Stimulated activated CD4-positive, alpha-beta T cell treated with anti-CD3 and anti-CD28 coated beads, Interleukin-12 subunit alpha, Interleukin-12 subunit beta, amount 100 ng/mL, for 4 hours (primary cell): ENCODE results near the gene HYDIN.

Experiments
- DNase-seq: peaks from one replicate; pipeline ENCODE4 v3.0.0-alpha.2; 2020

HYDIN gene

DNA sequence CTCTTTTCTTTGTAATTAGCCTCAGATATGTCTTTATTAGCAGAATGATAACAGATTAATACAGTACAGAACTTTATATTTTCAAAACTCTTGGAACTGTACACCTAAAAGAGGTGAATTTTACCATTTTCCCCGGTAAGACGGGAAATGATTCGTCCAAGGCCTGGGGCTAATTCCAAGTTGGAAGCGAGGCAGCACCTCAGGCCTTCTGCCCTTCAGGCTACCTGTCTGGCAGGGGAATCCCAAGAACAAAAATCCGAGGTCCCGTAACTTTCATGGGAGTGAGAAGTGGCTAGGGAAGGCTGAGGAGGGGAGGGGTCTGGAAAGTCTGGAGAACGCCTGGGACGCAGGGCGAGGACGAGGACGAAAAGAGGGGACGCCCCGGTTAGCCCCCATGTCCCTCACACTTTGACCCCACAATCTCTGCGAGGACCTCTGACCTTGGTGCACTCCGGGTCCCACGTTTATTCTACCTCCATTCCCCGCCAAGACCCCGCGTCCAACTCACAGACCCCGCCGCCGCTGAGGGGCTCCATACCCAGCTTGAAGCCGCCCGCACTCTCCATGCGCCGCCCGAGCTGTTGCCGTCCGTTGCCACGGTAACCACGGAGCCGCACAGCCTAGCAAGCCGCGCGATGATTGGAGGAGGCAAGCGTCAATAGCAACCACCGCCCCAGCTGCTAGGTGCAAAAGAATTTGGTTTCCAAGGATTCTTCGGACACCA is at the start of gene HYDIN:
HYDIN (minus strand) TSS at position 601 of the 724 bp plus-strand sequence. CDS start 43,827 bp downstream, outside the sequence.
- DNase-seq: no peak

DNA sequence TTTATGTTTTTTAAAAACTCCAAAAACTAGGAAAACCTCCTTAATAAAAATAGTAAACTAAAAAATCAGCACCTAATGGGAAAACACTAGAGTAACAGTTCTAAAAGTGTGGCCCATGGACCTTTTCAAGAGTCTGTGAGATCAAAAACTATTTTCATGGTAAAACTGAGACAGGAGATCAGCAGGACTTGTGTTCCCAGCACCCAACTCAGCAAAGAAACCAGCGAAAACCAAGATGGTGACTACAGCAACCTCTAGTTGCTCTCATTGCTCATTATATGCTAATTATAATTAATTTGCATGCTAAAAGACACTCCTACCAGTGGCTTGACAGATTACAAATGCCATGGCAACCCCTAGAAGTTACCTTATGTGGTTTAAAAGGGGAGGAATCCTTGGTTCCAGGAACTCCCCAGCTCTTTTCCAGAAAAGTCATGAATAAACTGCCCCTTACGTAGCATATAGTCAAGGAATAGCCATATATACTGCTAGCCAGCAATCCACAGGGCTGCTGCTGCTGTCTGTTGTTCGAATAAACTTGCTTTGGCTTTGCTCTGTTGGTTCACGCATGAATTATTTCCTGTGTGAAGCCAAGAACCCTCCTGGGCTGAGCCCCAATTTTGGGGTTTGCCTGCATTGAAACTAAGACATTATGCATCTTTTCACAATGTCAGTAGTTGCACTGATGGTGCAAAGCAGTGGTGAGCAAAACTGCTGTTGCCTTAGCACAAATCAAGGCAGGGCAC is 46.2 kb upstream of the HYDIN start:
- no peak for DNase-seq

DNA sequence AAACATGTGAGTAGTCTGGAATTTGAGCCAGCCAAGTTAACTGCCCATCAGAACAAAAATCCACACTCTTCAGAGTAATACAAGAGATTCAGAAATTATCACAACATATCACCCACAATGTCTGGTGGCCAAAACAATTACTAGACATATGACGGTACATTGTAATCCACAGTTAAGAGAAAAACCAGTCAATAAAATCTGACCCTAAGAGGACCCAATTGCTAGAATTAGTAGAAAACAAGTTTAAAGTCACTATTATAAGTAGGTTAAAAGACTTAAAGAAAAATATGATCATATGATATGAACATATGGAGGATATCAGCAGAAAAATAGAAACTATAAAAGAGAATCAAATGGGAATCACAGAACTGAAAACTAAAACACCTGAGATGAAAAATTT is 42.9 kb upstream of the HYDIN start:
- no peak for DNase-seq

DNA sequence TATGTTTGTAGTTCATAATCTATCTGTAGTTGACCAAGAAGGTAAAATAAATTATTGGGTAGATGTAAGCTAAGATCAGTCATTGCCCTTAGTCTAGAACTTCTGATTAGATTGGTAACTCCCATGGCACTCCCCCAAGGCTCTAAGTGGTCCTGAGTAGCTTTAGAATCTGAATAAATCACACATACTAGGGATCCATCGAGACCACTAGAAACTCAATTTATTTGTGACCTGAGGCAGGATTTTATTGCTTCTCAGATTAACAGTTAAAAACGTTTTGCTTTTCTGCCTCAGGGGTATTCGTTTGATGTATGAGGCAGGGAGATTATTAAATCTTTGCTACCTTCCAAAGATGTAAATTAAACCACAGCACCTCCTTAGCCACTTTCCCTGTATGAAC is 33.8 kb upstream of the HYDIN start:
- no peak for DNase-seq

DNA sequence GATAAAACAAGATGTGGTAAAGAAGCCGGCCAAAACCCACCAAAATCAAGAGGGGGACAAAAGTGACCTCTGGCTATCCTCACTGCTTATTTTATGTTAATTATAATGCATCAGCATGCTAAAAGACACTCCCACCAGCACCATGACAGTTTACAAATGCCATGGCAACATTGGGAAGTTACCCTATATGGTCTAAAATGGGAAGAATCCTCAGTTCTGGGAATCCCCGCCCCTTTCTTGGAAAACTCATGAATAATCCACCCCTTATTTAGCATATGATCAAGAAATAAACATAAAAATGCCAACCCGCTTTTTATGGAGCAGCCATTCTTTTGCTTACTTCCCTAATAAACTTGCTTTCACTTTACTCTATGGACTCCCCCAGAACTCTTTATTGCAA is 33.1 kb upstream of the HYDIN start:
- no peak for DNase-seq

DNA sequence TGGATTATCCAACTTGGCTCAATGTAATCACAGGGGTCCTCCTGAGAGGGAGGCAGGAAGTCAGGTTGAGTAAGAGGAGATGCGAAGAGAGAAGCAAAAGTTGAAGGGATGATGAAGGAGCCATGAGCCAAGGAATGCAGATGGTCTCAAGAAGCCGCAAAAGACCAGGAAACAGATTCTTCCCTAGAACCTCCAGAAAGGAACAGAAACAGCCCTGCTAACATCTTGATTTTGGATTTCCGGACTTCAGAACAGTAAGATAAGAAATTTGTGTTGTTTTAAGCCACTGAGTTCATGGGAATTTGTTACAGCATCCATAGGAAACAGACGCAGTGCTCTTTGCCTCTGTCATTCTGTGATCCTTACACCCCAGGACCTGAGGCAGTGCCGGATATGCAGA is 31.9 kb upstream of the HYDIN start:
- DNase-seq: no peak

DNA sequence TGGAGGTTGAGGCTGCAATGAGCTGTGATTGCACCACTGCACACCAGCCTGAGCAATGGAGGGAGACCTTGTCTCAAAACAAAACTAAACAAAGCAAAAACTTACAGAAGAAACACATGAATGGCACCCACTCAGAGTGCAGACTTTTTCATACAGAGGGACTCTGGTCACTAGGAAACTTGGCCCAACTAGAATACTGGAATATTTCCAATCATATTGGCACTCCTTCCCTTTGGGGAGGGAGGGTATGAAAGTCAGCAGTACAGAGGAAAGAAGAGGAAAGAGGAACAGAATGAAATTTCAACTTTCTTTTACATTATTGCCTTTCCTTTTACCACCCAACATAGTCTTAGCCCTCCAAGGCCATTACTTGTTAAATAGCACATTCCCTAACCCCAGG is 30.5 kb upstream of the HYDIN start:
- DNase-seq: no peak

DNA sequence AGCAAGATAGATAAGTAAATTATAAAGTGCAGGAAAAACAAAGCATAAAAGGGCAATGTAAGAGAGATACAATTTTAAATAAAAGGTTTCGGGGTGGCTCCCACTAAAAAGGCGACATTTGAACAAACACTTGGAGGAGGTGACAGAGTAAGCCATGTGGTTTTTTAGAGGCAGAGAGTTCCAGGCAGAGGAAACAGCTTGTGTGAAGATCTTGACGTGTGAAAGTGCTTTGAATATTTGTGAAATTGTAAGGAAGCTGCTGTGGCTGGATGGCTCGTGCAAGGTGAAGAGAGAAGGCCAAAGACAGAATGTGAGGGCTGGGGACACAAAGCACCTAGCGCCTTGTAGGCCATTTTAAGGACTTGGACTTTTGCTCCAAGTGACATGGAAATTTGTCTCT is 28.6 kb upstream of the HYDIN start:
- no peak for DNase-seq

DNA sequence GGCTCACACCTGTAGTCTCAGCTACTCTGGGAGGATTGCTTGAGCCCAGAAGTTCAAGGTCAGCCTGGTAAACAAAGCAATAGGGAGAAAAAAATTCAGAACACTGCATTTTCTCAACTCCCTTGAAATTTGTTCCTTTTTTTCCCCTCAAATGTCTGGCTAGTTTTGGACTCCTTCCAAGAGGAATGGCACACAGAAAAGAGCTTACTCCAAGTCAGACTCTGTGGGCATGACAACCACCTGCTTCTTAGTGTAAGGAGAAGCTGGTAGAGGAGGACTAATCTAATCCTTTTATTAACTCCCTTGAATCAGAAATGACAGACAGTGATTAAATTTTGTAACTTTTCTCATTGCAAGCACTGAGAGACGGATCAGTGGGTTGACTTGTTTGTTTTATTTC is 27.9 kb upstream of the HYDIN start:
- no peak for DNase-seq

DNA sequence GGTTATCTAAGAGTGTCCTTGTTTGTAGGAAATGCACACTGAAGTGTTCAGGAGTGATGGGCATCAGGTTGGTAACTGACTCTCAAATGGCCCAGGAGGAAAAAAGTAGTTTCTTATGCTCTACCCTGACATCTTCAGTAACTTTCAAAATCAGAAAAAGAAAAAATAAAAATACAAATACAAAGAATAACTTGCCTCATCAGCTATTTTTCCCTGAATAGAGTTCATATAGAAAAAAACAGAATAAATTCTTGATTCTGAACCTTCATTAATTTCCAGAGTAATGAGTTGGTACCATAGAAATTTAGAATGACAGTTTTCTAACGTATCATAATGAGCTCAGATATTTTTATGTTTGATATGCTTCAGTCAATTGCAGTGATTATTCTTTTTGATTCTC is 27.2 kb upstream of the HYDIN start:
- DNase-seq: no peak

DNA sequence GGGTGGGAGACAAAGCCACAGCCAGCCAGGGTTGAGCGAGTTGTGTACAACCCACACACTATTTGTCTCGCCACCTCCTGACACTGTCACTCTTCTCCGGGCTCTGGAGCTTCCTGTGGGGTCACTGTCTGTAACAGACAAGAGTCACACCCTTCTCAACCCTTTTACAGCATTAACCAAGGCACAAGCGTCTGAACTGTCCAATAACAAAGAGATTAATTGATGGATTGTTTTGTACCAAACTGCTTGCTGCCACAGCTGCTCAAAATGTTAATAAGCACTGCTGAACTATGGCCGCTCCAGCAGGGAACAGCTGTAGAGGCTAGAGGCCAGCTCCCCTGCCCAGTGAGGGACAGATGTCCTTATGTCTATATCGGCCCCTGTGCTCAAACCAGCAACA is 25.2 kb upstream of the HYDIN start:
- DNase-seq: no peak

DNA sequence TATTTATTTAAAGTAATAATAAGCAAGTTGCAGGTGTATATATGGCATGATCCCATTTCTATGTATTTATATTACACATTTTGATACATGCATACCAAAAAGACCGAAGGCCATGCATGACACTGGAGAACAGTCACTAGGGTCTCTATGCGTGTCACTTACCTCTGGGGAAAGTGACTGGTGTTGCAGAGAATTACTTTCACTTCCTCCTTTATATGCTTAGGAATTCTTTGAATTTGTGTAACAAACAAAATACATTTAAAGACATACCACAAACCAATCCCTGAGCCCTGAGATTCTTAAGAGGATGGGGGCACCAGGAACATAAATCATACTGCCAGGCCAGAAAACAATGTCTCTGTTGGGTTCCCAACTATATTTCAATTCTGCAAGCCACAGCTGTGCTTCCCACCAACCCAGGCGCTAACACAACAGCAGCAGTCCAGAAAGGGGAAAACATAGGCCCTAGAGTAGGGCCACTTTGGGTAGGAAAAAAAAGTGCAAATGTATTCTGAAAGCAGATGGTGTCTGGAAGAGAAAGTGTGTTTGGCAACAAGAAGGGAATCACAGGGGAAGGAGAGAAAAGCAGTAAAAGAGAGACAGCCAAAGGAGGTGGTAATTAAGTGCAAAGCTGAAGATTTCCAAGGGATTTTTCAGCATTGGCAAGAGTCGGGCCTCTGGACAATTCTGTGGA is 24.5 kb upstream of the HYDIN start:
- no peak for DNase-seq

DNA sequence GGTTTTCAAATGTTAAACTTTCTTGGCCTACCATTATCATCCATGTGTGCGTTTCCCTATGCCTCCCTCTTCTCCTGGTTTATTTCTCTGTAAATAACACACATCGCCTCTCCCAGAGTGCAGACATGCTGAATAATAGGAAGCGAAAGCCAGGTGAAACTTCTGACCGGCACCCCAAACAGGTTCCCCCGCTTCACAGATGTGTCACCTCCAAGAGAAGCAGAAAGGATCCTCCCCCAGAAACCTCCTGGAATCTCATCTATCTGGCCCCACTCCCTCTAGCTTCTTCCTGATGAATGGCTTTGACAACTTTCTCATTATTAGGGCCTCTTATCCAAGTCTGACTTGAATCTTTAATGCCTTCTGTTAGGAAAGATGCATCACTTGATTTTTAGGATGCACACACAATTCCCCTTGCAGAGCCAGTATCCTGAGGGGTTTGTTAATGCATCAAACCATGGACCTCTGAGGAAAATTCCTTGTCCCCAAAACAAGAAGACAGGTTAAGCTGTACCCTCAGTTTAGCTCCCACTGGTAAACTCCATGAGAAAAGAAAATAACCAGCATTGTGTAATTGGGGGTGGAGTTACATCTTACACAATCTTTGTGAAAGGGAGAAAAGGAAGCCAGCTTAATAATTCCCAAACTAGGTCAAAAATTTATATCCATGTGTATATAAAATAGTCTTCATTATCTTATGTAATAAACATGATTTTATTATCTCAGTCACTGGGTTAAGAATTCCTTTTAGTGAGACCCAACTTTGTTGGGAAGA is 20.1 kb upstream of the HYDIN start:
- no peak for DNase-seq

DNA sequence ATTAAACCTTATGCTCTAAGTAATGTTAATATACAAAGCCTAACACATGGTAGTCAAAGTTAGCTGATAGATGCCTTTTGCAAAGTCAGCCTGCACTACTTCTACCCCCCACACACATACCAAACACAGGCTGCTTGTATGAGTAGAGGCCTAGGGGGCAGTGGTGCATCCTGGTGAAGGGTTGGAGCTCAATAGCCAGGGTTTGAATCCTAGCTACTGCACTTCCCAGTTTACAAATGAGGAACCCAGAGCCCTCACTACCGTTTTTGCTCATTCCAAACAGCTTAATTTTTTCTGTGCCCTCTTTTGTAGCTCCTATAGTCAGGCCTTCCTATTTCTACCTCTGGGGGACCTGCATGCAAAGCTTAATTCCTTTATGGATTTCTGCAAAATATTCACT is 18.9 kb upstream of the HYDIN start:
- no peak for DNase-seq

DNA sequence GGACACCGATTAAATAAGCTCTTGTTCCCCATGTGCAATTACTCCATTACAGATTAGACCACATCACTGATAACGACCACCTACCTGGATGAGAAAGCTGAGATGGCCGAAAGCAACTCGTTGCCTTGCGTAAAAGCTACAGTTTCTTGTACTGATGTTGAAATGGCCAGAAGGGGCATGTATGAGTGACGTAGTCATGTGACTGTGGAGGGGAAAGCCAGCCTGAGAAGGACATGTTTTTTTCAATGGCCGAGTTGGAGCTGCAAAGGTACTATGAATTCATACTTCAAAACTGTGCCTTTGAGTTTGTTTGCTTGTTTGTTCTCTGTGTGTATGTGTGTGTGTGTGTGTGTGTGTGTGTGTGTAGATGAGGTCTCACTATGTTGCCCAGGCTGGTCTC is 17.0 kb upstream of the HYDIN start:
- no peak for DNase-seq

DNA sequence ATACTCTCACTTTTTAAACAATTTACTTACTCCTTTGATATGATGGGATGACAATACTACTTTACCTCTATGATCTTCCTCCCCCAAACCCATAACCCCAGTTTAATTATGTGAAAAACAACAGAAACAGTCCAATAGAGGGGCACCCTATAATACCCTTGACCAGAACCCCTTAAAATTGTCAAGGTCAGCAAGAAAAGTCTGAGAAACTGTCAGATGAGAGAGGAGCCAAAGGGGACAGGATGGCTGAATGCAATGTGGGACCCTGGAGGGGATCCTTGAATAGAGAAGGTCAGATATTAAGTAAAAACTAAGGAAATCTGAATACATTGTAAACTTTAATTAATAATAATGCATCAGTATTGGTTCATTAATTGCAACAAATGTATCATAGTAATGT is 15.8 kb upstream of the HYDIN start:
- no peak for DNase-seq

DNA sequence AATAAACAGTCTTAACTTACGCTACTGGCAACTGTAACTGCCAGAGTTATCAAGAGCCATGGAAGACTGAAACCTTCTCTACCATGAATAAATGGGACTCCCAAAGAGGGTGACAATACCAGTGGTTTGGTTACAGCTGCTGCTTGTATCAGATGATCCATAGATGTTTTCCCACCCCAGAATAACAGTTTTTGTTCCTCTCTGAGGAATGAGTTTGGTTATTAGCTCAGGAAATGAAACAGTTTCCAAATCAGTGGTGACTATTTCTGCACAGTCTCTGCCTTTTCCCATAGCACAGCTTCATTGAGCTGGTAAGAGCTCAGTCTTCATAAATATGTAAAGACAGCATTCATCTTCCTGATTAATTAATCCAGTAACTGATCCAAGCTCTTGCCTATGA is 14.0 kb upstream of the HYDIN start:
- no peak for DNase-seq

DNA sequence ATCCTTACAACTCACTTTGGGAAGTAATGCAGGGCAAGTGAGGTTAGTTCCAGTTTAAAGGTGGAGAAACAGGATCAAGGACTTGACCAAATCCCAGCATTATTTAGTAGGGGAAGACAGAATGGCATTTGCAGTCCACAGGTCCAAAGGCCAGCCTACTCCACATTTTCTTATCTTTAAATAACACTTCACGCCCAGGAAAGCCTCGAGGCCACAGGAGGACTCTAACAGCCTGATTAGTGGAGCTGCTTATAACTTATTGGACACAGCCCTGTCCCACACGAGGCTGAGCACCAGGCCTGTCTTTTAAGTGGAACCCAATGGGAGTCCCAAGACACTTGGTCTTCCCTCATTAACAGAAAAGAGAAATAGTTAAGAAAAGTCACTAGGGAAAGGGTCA is 12.1 kb upstream of the HYDIN start:
- DNase-seq: no peak

DNA sequence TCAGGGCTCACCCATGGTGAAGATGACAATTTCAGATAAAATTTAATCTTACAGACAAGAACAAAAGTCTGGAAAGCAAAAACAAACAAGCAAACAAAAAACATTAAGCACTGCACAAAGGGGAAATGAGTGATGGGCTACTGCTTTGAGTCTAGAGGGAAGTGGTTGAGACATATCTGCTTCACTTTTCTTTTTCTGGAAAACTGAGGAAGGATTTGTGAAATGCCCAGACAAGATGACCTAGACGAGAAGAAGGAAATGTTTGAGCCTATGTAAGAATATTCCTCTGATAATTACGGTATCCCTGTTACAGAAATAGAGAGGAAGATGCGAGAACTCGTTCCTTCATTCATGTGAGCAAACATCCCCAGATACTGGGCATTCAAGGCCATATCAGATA is 11.5 kb upstream of the HYDIN start:
- DNase-seq: no peak

DNA sequence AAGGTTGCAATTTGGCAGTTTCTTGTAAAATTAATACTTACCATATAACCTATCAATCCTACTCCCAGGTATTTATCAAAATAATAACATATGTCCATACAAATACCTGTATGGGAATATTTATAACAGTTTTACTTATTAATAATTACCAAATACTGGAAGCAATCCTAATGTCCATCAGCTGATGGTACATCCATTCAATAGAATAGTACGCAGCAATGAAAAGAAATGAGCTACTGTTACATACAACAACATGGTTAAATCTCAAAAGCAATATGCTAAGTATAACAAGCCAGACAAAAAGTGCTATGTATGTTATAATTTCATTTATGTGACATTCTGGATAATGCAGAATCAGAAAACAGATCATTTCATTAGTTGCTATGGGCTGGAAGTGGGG is 1.2 kb downstream of the HYDIN start:
- DNase-seq: no peak

DNA sequence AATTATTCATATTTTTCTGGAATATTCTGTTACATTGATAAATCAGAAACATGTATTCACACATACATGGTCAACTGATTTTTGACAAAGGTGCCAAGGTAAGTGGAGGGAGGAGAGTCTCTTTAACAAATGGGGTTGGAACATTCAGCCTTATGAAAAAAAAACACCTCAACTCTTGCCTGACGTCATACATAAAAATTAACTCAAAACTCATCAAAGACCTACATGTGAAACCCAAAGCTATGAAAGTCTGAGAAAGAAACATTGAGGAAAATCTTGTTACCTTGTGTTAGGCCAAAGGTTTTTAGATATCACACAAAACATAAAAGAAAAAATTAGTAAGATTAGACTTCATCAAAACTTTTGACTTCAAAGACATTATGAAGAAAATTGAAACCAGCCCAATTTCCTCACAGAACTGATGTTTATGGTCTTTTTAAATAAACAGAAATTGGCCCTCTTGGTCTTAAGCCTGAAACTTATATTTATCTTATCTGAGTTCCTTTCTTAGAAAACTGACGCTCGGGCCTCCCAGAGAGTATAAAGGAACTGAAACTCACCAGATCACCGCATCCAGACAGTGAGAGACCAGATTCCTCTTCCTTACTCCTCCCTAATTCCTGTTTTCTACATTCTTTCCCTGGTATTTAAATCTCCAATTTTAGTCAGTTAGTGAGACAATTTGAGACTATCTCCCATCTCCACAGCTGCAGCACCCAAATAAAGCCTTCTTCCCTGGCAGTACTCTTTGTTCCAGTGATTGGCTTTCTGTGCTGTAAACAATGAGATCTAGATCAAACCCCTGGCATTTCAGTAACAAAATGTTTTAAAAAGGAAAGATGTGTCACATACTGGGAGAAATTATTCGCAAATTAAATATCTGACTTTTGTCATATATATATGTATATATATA is 4.0 kb downstream of the HYDIN start:
- no peak for DNase-seq

DNA sequence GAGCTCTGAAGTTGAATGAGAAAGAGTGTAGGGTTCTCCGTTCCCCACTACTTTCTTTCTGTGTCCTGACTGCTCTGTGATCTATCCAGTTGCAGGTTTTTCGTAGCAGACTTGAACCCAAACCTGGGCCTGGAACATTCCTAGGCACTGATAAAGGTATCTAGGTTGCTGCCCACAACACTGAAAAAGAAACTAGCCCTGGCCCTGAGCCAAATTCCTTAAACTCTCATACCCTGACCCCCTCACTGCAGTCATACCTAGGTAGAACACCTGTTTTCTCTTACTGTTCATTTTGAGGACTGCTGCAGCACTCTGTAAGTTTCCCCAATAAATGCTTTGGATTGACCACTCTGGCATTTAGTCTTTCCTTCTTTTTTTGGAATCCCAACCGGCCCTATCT is 5.4 kb downstream of the HYDIN start:
- DNase-seq: no peak
